SK-N-SH (cell line): ENCODE results near the gene BABAM2. TPM values are rescaled to one million over a fixed set of nuclear protein-coding genes. Genes with fewer than 3 reads are reported as not detected.

Source experiments
- CTCF ChIA-PET: fragments of 300-600, 350-600 bp; formaldehyde crosslinking; extraction: SDS; loops from one replicate; lab custom pipeline; 2021; lab: Yijun Ruan, JAX
- POLR2A ChIA-PET: fragments of 350-600 bp; sonication (Branson Sonifier 250); formaldehyde crosslinking; extraction: SDS; loops from one replicate; lab custom pipeline; 2020; ENCODE audit warnings: antibody characterized with exemption, inconsistent platforms; lab: Yijun Ruan, JAX
- DNase-seq: peaks from one replicate; pipeline ENCODE4 v3.0.0; 2012
- H2AFZ ChIP-seq: fragments of 200-600 bp; sonication (generic); 2 replicates; pipeline ENCODE4 v1.8.1; 2016; ENCODE audit warnings: antibody characterized with exemption, mild to moderate bottlenecking, low read depth
- H3F3A ChIP-seq: fragments of 200-600 bp; sonication (generic); replicated peaks from 2 replicates; pipeline ENCODE3; 2016; ENCODE audit warnings: antibody characterized with exemption, mild to moderate bottlenecking; ENCODE audit not compliant: insufficient read depth
- H3K27ac ChIP-seq, 2 experiments: fragments of 200-500 bp in 1 of 2; fragments of 200-600 bp in 1 of 2; sonication (Bioruptor generic) in 1 of 2; sonication (generic), shearing (Covaris generic) in 1 of 2; 2 replicates each; pipeline versions ENCODE4 v1.5.1 to v1.6.1; 2014 to 2016; ENCODE audit warnings: low read depth in 2 of 2, inconsistent platforms in 1 of 2, low read length in 1 of 2, mild to moderate bottlenecking in 1 of 2, mixed read lengths in 1 of 2
- H3K27me3 ChIP-seq: fragments of 200-600 bp; sonication (generic), shearing (Covaris generic); 2 replicates; pipeline ENCODE4 v1.6.1; 2016; ENCODE audit warnings: mixed run types; ENCODE audit not compliant: insufficient read depth
- H3K36me3 ChIP-seq, 2 experiments: fragments of 200-500 bp in 1 of 2; fragments of 200-600 bp in 1 of 2; sonication (Bioruptor generic) in 1 of 2; sonication (generic) in 1 of 2; replicated peaks in 1 of 2; 2 replicates each; pipeline versions ENCODE3 to v1.5.1; 2014 to 2016; ENCODE audit warnings: low read length in 1 of 2, mild to moderate bottlenecking in 1 of 2; ENCODE audit not compliant: insufficient read depth in 2 of 2, control insufficient read depth in 1 of 2
- H3K4me1 ChIP-seq, 2 experiments: fragments of 200-500 bp in 1 of 2; fragments of 200-600 bp in 1 of 2; sonication (Bioruptor generic) in 1 of 2; sonication (generic), shearing (Covaris generic) in 1 of 2; 2 replicates each; pipeline versions ENCODE4 v1.5.1 to v1.6.1; 2014 to 2016; ENCODE audit warnings: low read depth in 1 of 2, low read length in 1 of 2, mixed run types in 1 of 2; ENCODE audit not compliant: insufficient read depth in 2 of 2, control insufficient read depth in 1 of 2
- H3K4me2 ChIP-seq: fragments of 200-600 bp; sonication (generic), shearing (Covaris generic); 2 replicates; pipeline ENCODE4 v1.6.1; 2017; ENCODE audit warnings: mixed run types
- H3K4me3 ChIP-seq, 2 experiments: fragments of 200-500 bp in 1 of 2; fragments of 200-600 bp in 1 of 2; sonication (Bioruptor generic) in 1 of 2; sonication (generic), shearing (Covaris generic) in 1 of 2; 2 replicates each; pipeline versions ENCODE4 v1.5.1 to v1.8.1; 2014 to 2016; ENCODE audit warnings: low read depth in 2 of 2, inconsistent platforms in 1 of 2, low read length in 1 of 2, mild to moderate bottlenecking in 1 of 2, mixed read lengths in 1 of 2, moderate library complexity in 1 of 2
- H3K79me2 ChIP-seq: fragments of 200-600 bp; sonication (generic); 2 replicates; pipeline ENCODE4 v1.8.1; 2017; ENCODE audit warnings: mild to moderate bottlenecking; ENCODE audit not compliant: insufficient read depth
- H3K9ac ChIP-seq: fragments of 200-600 bp; sonication (generic); 2 replicates; pipeline ENCODE4 v1.6.1; 2017; ENCODE audit warnings: mixed run types
- H3K9me2 ChIP-seq: fragments of 200-600 bp; sonication (generic); 2 replicates; pipeline ENCODE4 v1.6.1; 2017; ENCODE audit warnings: mixed run types
- H3K9me3 ChIP-seq: fragments of 200-600 bp; sonication (generic); 2 replicates; pipeline ENCODE4 v1.6.1; 2017; ENCODE audit warnings: mixed run types, mild to moderate bottlenecking, moderate library complexity
- H4K20me1 ChIP-seq: fragments of 200-600 bp; sonication (generic); 2 replicates; pipeline ENCODE4 v1.6.1; 2017; ENCODE audit warnings: mild to moderate bottlenecking, mixed run types; ENCODE audit not compliant: insufficient read depth
- CHD2 ChIP-seq: fragments of 150-350 bp; IDR thresholded peaks from 2 replicates; pipeline ENCODE4 v1.6.1; 2018; ENCODE audit warnings: low read length; ENCODE audit not compliant: partially characterized antibody
- ELF1 ChIP-seq: IDR thresholded peaks from 2 replicates; pipeline ENCODE4 v1.4.0; 2012
- EZH2phosphoT487 ChIP-seq: fragments of 200-600 bp; sonication (generic); IDR thresholded peaks from 2 replicates; pipeline ENCODE4 v1.6.1; 2017; ENCODE audit warnings: low read depth, mixed run types, mild to moderate bottlenecking, antibody characterized with exemption, moderate library complexity, borderline replicate concordance
- FOXJ3 ChIP-seq: sonication (generic); formaldehyde crosslinking; IDR thresholded peaks from 2 replicates; pipeline ENCODE4 v1.5.1; 2020; ENCODE audit warnings: mild to moderate bottlenecking, missing genetic modification reagents
- FOXM1 ChIP-seq: IDR thresholded peaks from 2 replicates; pipeline ENCODE4 v1.4.0; 2012; ENCODE audit warnings: low read depth, mild to moderate bottlenecking
- GABPA ChIP-seq: IDR thresholded peaks from 2 replicates; pipeline ENCODE4 v1.4.0; 2012; ENCODE audit warnings: low read depth, mild to moderate bottlenecking
- JUND ChIP-seq: IDR thresholded peaks from 2 replicates; pipeline ENCODE4 v1.4.0; 2012
- NFIC ChIP-seq: IDR thresholded peaks from 2 replicates; pipeline ENCODE4 v1.4.0; 2012; ENCODE audit warnings: borderline replicate concordance
- NRF1 ChIP-seq: IDR thresholded peaks from 2 replicates; pipeline ENCODE4 v1.6.1; 2012; ENCODE audit warnings: low read depth, mild to moderate bottlenecking, low read length
- POLR2AphosphoS5 ChIP-seq: IDR thresholded peaks from 2 replicates; pipeline ENCODE4 v1.6.1; 2012; ENCODE audit warnings: low read depth, low read length
- RCOR1 ChIP-seq: fragments of 150-350 bp; IDR thresholded peaks from 2 replicates; pipeline ENCODE4 v1.6.1; 2017; ENCODE audit warnings: antibody characterized with exemption, low read length
- SIN3A ChIP-seq: IDR thresholded peaks from 2 replicates; pipeline ENCODE4 v1.6.1; 2012; ENCODE audit warnings: low read depth, mild to moderate bottlenecking, low read length, moderate library complexity, borderline replicate concordance
- TEAD4 ChIP-seq: IDR thresholded peaks from 2 replicates; pipeline ENCODE4 v1.4.0; 2012; ENCODE audit warnings: mild to moderate bottlenecking, borderline replicate concordance; ENCODE audit not compliant: insufficient read depth
- WGBS: methylation state at CpG from one replicate; pipeline ENCODE4 v1.1.6; 2017; ENCODE audit warnings: low lambda C conversion rate; 5-methylcytosine and 5-hydroxymethylcytosine counted together
- polyA plus RNA-seq, 3 experiments: library from polyadenylated mRNA; depleted of rRNA; stranded (reverse); fragments of >200 nt; gene quantifications; 2 replicates each; pipeline ENCODE4 v1.2.3, GENCODE V29; 2012
- TF ChIP-seq, protein P1 (sequence below): fragments of 200-600 bp; sonication (generic); IDR thresholded peaks from 2 replicates; pipeline ENCODE4 v1.6.1; 2017; ENCODE audit warnings: antibody characterized with exemption, mild to moderate bottlenecking, moderate library complexity
- TF ChIP-seq, protein P2 (sequence below): IDR thresholded peaks from 2 replicates; pipeline ENCODE4; 2012
- TF ChIP-seq, protein P3 (sequence below): fragments of 150-350 bp; IDR thresholded peaks from 2 replicates; pipeline ENCODE4 v1.6.1; 2017; ENCODE audit warnings: antibody characterized with exemption, low read length, low read depth, borderline replicate concordance
- TF ChIP-seq, protein P4 (sequence below): IDR thresholded peaks from 2 replicates; pipeline ENCODE4 v1.4.0; 2012; ENCODE audit warnings: low read depth, borderline replicate concordance
- TF ChIP-seq, protein P5 (sequence below): IDR thresholded peaks from 2 replicates; pipeline ENCODE4 v1.4.0; 2012; ENCODE audit warnings: low read depth

BABAM2 gene
- polyA plus RNA-seq, 1 of the 3 experiments (the other 2 are of a cell fraction): 34.0 TPM

DNA sequence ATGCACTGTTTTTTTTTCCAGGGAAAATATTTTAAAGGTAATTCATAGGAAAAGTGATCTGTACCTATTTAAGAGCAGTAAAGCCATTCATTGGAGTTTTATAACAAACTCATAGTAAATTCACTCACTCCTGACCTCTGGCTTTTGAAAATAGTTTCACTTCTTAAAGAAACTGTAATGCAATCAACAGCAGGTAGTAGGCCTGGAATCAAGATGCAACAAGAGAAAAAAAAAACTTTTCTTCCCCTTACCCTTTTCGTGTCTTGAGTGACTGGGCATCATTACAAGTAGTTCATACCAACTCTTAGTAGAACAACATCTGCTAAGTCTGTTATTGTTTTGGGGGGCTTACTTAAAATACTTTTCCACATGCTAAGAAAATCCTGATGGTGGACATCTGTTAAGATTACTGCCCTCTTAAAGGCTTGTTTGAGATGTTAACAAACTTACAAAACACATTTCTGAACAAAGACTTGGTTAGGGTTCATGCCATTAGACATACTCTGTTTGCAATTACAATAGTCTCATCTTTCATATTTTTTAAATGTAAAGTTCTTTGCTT lies 338.0 kb downstream of the BABAM2 start:
- H3K4me2 ChIP-seq: no peak overlapping the region
- no peaks in the 10 kb centered on the region for H3F3A ChIP-seq
- H2AFZ ChIP-seq: no peak overlapping the region
- CTCF ChIA-PET: no interaction called here
- peak overlapping the region in 1 of 2 experiments; percentile 18; a peak in 1 of 4 replicates for H3K27ac ChIP-seq
- no peaks in the 10 kb centered on the region for H3K36me3 ChIP-seq
- no peak overlapping the region for H3K4me3 ChIP-seq
- no peak overlapping the region for H3K9ac ChIP-seq
- H4K20me1 ChIP-seq: no peaks in the 10 kb centered on the region
- no peaks in the 10 kb centered on the region for H3K79me2 ChIP-seq
- POLR2A ChIA-PET: no interaction called here
- TF ChIP-seq, protein P1, sequence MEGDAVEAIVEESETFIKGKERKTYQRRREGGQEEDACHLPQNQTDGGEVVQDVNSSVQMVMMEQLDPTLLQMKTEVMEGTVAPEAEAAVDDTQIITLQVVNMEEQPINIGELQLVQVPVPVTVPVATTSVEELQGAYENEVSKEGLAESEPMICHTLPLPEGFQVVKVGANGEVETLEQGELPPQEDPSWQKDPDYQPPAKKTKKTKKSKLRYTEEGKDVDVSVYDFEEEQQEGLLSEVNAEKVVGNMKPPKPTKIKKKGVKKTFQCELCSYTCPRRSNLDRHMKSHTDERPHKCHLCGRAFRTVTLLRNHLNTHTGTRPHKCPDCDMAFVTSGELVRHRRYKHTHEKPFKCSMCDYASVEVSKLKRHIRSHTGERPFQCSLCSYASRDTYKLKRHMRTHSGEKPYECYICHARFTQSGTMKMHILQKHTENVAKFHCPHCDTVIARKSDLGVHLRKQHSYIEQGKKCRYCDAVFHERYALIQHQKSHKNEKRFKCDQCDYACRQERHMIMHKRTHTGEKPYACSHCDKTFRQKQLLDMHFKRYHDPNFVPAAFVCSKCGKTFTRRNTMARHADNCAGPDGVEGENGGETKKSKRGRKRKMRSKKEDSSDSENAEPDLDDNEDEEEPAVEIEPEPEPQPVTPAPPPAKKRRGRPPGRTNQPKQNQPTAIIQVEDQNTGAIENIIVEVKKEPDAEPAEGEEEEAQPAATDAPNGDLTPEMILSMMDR: peak; percentile 29
- no peak for TF ChIP-seq NRF1
- H3K9me2 ChIP-seq: no peaks in the 10 kb centered on the region
- 70% methylated on average over 1 of the region's 1 CpG for WGBS
- no peaks in the 10 kb centered on the region for H3K27me3 ChIP-seq
- peaks cover 7 to 36% of the 10 kb centered on the region in 2 experiments; a peak in 3 of 4 replicates for H3K4me1 ChIP-seq
- no peak for DNase-seq
- no peaks in the 10 kb centered on the region for H3K9me3 ChIP-seq

DNA sequence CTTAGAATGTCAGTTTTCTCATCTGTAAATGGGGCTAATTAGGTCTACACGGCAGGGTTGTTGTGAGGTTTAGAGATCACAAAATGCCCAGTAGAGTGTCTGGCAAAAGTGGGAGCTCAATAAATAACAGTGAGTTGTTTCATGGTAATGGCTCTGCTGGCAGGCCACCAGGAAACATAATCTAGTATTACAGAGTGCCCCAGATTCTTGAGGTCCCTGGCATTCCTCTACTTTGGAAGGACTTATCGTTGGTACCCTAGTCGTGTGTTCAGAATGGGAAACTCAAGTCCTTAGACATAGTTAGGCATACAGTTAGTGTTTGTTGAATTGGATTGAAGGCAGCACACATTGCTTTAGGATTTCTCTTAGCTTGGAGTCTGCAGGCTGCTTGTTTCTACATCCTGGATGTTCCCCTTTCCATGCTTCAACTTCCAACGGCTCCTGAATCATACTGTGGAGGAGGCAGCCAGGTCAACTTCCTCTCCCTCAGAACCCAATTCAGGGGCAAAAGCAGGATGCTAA lies 340.6 kb downstream of the BABAM2 start:
- Histone ChIP-seq H2AFZ (no peak overlapping the region), H3K79me2 (no peaks in the 10 kb centered on the region), H3K27ac (peak overlapping the region; percentile 51 to 58; a peak in 3 of 4 replicates), H3K9me3 (no peaks in the 10 kb centered on the region), H3F3A (no peaks in the 10 kb centered on the region), H3K4me3 (no peak overlapping the region), H3K27me3 (no peaks in the 10 kb centered on the region), H3K36me3 (no peaks in the 10 kb centered on the region), H3K9me2 (no peaks in the 10 kb centered on the region), H4K20me1 (no peaks in the 10 kb centered on the region), H3K4me1 (peaks cover 4 to 24% of the 10 kb centered on the region in 2 experiments; a peak in 3 of 4 replicates), H3K4me2 (peak overlapping the region; percentile 35), H3K9ac (no peak overlapping the region)
- DNase-seq: peak; percentile 27
- POLR2A ChIA-PET: no interaction called here
- WGBS: 9% methylated on average over 4 of the region's 4 CpGs
- CTCF ChIA-PET: no interaction called here
- TF ChIP-seq, protein P2, sequence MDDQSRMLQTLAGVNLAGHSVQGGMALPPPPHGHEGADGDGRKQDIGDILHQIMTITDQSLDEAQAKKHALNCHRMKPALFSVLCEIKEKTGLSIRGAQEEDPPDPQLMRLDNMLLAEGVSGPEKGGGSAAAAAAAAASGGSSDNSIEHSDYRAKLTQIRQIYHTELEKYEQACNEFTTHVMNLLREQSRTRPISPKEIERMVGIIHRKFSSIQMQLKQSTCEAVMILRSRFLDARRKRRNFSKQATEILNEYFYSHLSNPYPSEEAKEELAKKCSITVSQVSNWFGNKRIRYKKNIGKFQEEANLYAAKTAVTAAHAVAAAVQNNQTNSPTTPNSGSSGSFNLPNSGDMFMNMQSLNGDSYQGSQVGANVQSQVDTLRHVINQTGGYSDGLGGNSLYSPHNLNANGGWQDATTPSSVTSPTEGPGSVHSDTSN: peak; percentile 97
- no peak for TF ChIP-seq ELF1
- no peak for TF ChIP-seq FOXJ3
- no peak for TF ChIP-seq SIN3A
- TF ChIP-seq, protein P1: no peak
- TF ChIP-seq, protein P3, sequence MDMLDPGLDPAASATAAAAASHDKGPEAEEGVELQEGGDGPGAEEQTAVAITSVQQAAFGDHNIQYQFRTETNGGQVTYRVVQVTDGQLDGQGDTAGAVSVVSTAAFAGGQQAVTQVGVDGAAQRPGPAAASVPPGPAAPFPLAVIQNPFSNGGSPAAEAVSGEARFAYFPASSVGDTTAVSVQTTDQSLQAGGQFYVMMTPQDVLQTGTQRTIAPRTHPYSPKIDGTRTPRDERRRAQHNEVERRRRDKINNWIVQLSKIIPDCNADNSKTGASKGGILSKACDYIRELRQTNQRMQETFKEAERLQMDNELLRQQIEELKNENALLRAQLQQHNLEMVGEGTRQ: no peak
- peak; percentile 46; the same call in 1 of the 2 replicates for TF ChIP-seq POLR2AphosphoS5
- peak; percentile 92 for TF ChIP-seq TEAD4
- TF ChIP-seq CHD2: no peak
- peak; percentile 91 for TF ChIP-seq FOXM1
- 0 out of 2 replicates have a peak, but pooled peaks have one; percentile 26 for TF ChIP-seq GABPA
- TF ChIP-seq EZH2phosphoT487: no peak
- peak; percentile 97 for TF ChIP-seq NFIC
- TF ChIP-seq RCOR1: peak; percentile 55; the same call in 1 of the 2 replicates
- TF ChIP-seq, protein P4, sequence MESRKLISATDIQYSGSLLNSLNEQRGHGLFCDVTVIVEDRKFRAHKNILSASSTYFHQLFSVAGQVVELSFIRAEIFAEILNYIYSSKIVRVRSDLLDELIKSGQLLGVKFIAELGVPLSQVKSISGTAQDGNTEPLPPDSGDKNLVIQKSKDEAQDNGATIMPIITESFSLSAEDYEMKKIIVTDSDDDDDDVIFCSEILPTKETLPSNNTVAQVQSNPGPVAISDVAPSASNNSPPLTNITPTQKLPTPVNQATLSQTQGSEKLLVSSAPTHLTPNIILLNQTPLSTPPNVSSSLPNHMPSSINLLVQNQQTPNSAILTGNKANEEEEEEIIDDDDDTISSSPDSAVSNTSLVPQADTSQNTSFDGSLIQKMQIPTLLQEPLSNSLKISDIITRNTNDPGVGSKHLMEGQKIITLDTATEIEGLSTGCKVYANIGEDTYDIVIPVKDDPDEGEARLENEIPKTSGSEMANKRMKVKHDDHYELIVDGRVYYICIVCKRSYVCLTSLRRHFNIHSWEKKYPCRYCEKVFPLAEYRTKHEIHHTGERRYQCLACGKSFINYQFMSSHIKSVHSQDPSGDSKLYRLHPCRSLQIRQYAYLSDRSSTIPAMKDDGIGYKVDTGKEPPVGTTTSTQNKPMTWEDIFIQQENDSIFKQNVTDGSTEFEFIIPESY: 0 out of 2 replicates have a peak, but pooled peaks have one; percentile 46
- peak; percentile 77 for TF ChIP-seq JUND
- TF ChIP-seq, protein P5, sequence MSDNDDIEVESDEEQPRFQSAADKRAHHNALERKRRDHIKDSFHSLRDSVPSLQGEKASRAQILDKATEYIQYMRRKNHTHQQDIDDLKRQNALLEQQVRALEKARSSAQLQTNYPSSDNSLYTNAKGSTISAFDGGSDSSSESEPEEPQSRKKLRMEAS: peak; percentile 55; the same call in 1 of the 2 replicates
